ENCODE measurements around the gene GLCE.
"Not testable (repeated sequence)": the region's sequence is repeated elsewhere in the genome, so short reads cannot be mapped to it uniquely, and the experiment has no call there.

Gene GLCE

GRCh38 chr15:69134791-69135190 is 25.6 kb upstream of the GLCE start:
- no peak overlapping the region for H3K4me3 ChIP-seq (ENCODE audit: low read depth, low read length)

- no peak overlapping the region for H3K4me3 ChIP-seq (ENCODE audit: low read depth, low read length)
These were observed 24.9 kb upstream of the GLCE start for GRCh38 chr15:69135499-69135898.

GRCh38 chr15:69138963-69139362 is 21.5 kb upstream of the GLCE start:
- no peak overlapping the region for H3K4me3 ChIP-seq (ENCODE audit: low read depth, low read length)

- H3K4me3 ChIP-seq (ENCODE audit: low read depth, low read length): no peak overlapping the region
These were observed 20.1 kb upstream of the GLCE start for GRCh38 chr15:69140306-69140705.

- H3K4me3 ChIP-seq (ENCODE audit: low read depth, low read length): no peak overlapping the region
These were observed 19.1 kb upstream of the GLCE start for GRCh38 chr15:69141286-69141701.

- H3K4me3 ChIP-seq (ENCODE audit: low read depth, low read length): no peak overlapping the region
These were observed 18.6 kb upstream of the GLCE start for GRCh38 chr15:69141833-69142232.

- H3K4me3 ChIP-seq (ENCODE audit: low read depth, low read length): no peak overlapping the region
These were observed 16.5 kb upstream of the GLCE start for GRCh38 chr15:69143756-69144436.

GRCh38 chr15:69144530-69144929 is 15.9 kb upstream of the GLCE start:
- no peak overlapping the region for H3K4me3 ChIP-seq (ENCODE audit: low read depth, low read length)

GRCh38 chr15:69145149-69145693 is 15.2 kb upstream of the GLCE start:
- H3K4me3 ChIP-seq (ENCODE audit: low read depth, low read length): no peak overlapping the region

- H3K4me3 ChIP-seq (ENCODE audit: low read depth, low read length): no peak overlapping the region
These were observed 14.5 kb upstream of the GLCE start for GRCh38 chr15:69145694-69146492.

GRCh38 chr15:69146724-69147435 is 13.6 kb upstream of the GLCE start:
- no peak overlapping the region for H3K4me3 ChIP-seq (ENCODE audit: low read depth, low read length)

GRCh38 chr15:69148465-69148864 is 12.0 kb upstream of the GLCE start:
- no peak overlapping the region for H3K4me3 ChIP-seq (ENCODE audit: low read depth, low read length)

GRCh38 chr15:69149163-69149562 is 11.3 kb upstream of the GLCE start:
- no peak overlapping the region for H3K4me3 ChIP-seq (ENCODE audit: low read depth, low read length)

GRCh38 chr15:69149803-69150202 is 10.6 kb upstream of the GLCE start:
- no peak overlapping the region for H3K4me3 ChIP-seq (ENCODE audit: low read depth, low read length)

GRCh38 chr15:69150336-69150735 is 10.1 kb upstream of the GLCE start:
- H3K4me3 ChIP-seq (ENCODE audit: low read depth, low read length): no peak overlapping the region

GRCh38 chr15:69150841-69151240 is 9.6 kb upstream of the GLCE start:
- H3K4me3 ChIP-seq (ENCODE audit: low read depth, low read length): no peak overlapping the region

GRCh38 chr15:69153046-69153445 is 7.4 kb upstream of the GLCE start:
- no peak overlapping the region for H3K4me3 ChIP-seq (ENCODE audit: low read depth, low read length)

GRCh38 chr15:69153587-69153986 is 6.8 kb upstream of the GLCE start:
- H3K4me3 ChIP-seq (ENCODE audit: low read depth, low read length): not testable (repeated sequence)

GRCh38 chr15:69154078-69154477 is 6.4 kb upstream of the GLCE start:
- H3K4me3 ChIP-seq (ENCODE audit: low read depth, low read length): no peak overlapping the region

GRCh38 chr15:69154684-69155083 is 5.8 kb upstream of the GLCE start:
- H3K4me3 ChIP-seq (ENCODE audit: low read depth, low read length): no peak overlapping the region

GRCh38 chr15:69156736-69157381 is 3.6 kb upstream of the GLCE start:
- H3K4me3 ChIP-seq (ENCODE audit: low read depth, low read length): no peak overlapping the region
